ENCODE data around the gene CCDC188.

DNA sequence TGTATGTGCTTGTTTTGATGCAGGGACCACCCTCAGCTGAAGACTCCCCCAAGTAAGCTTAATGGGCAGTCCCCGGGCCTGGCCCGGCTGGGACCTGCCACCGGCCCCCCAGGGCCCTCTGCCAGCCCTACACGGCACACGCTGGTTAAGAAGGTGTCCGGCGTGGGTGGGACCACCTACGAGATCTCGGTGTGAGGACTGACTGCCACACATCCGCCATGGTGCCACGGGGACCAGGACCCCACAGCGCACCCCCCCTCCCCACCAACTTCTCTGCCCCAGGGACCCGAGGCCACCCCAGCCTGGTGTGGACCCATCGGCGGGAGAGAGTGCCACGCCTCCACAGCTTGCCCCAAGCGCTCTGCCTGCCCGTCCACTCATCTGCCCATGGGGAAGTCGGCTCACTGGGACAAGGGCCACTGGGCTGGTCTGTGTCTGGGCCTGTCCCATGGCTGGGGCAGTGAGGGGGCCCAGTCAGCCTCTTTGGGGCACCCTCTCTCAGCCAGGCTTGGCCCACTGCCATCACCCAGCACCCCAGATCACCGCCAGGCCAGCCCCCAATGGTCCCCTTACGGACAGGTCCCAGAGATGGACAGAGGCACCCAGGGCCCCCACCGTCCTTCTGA is 5.5 kb downstream of the CCDC188 start:
- TF ChIP-seq POLR2AphosphoS5 (IDR thresholded peaks at IDR 0.05; ENCODE audit: low read length): no peak
- TF ChIP-seq TCF12 (IDR thresholded peaks at IDR 0.05; ENCODE audit: low read depth, low read length): no peak
- TF ChIP-seq CBX5 (IDR thresholded peaks at IDR 0.05; ENCODE audit: low read depth): no peak
- TF ChIP-seq EGR1 (IDR thresholded peaks at IDR 0.05; ENCODE audit: borderline replicate concordance in 1 of 2, low read depth in 2 of 2, low read length in 2 of 2): no peak
- no peak for TF ChIP-seq CEBPB (IDR thresholded peaks at IDR 0.05; ENCODE audit: borderline replicate concordance in 1 of 2, low read depth in 2 of 2, low read length in 2 of 2)
- TF ChIP-seq SIX5 (IDR thresholded peaks at IDR 0.05; ENCODE audit: low read depth, low read length, severe bottlenecking): no peak
- TF ChIP-seq, protein P1, sequence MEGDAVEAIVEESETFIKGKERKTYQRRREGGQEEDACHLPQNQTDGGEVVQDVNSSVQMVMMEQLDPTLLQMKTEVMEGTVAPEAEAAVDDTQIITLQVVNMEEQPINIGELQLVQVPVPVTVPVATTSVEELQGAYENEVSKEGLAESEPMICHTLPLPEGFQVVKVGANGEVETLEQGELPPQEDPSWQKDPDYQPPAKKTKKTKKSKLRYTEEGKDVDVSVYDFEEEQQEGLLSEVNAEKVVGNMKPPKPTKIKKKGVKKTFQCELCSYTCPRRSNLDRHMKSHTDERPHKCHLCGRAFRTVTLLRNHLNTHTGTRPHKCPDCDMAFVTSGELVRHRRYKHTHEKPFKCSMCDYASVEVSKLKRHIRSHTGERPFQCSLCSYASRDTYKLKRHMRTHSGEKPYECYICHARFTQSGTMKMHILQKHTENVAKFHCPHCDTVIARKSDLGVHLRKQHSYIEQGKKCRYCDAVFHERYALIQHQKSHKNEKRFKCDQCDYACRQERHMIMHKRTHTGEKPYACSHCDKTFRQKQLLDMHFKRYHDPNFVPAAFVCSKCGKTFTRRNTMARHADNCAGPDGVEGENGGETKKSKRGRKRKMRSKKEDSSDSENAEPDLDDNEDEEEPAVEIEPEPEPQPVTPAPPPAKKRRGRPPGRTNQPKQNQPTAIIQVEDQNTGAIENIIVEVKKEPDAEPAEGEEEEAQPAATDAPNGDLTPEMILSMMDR (IDR thresholded peaks at IDR 0.05 in 2 of 3, conservative IDR thresholded peaks at IDR 0.05 in 1 of 3; ENCODE audit: control insufficient read depth in 2 of 3, extremely low read depth in 1 of 3, insufficient read depth in 1 of 3, low read depth in 3 of 3, low read length in 3 of 3): no peak
- TF ChIP-seq SPI1 (IDR thresholded peaks at IDR 0.05; ENCODE audit: borderline replicate concordance, insufficient read depth, low read depth, low read length): no peak
- TF ChIP-seq, protein P2, sequence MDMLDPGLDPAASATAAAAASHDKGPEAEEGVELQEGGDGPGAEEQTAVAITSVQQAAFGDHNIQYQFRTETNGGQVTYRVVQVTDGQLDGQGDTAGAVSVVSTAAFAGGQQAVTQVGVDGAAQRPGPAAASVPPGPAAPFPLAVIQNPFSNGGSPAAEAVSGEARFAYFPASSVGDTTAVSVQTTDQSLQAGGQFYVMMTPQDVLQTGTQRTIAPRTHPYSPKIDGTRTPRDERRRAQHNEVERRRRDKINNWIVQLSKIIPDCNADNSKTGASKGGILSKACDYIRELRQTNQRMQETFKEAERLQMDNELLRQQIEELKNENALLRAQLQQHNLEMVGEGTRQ (IDR thresholded peaks at IDR 0.05; ENCODE audit: borderline replicate concordance, low read depth, low read length): no peak
- no peak for TF ChIP-seq RCOR1 (conservative IDR thresholded peaks at IDR 0.05; ENCODE audit: low read depth, low read length)
- TF ChIP-seq NBN (IDR thresholded peaks at IDR 0.05): no peak
- TF ChIP-seq FOXK2 (IDR thresholded peaks at IDR 0.05): no peak

All from GM12878 (cell line).